HG03175 (cell line): ENCODE results near the gene PIP4K2B.
"Not testable (repeated sequence)": the region's sequence is repeated elsewhere in the genome, so short reads cannot be mapped to it uniquely, and the experiment has no call there.

Experiments
- ATAC-seq: cut with Tn5 transposase; IDR thresholded peaks from one replicate; pipeline ENCODE4 v1.9.1; 2021; ENCODE audit warnings: mild to moderate bottlenecking, moderate library complexity; ENCODE audit not compliant: unreplicated experiment

The PIP4K2B gene

GRCh38 chr17:38799501-38800236 is at the start of gene PIP4K2B:
TSS of gene PIP4K2B (minus strand) at chr17:38799556. CDS start at chr17:38799424, 132 bp downstream.
- peak; percentile 79 for ATAC-seq

GRCh38 chr17:38848557-38848891 is 49.2 kb upstream of the PIP4K2B start:
- ATAC-seq: no peak

DNA sequence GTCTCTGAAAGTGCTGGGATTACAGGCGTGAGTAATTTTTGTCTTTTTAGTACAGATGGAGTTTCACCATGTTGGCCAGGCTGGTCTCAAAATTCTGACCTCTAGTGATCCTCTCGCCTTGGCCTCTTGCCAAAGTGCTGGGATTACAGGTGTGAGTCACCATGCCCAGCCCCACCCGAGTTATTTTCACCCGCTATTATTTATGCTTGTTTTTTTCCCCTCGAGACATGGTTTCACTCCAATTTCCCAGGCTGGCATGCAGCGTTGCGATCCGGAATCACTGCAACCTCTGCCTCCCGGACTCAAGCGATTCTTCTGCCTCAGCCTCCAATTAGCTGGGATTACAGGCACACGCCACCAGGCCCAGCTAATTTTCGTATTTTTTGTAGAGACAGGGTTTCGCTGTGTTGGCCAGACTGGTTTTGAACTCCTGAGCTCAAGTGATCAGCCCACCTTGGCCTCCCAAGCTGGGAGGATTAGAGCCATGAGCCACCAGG is 45.0 kb upstream of the PIP4K2B start:
- ATAC-seq: no peak

GRCh38 chr17:38825762-38826247 is 26.4 kb upstream of the PIP4K2B start:
- ATAC-seq: no peak

DNA sequence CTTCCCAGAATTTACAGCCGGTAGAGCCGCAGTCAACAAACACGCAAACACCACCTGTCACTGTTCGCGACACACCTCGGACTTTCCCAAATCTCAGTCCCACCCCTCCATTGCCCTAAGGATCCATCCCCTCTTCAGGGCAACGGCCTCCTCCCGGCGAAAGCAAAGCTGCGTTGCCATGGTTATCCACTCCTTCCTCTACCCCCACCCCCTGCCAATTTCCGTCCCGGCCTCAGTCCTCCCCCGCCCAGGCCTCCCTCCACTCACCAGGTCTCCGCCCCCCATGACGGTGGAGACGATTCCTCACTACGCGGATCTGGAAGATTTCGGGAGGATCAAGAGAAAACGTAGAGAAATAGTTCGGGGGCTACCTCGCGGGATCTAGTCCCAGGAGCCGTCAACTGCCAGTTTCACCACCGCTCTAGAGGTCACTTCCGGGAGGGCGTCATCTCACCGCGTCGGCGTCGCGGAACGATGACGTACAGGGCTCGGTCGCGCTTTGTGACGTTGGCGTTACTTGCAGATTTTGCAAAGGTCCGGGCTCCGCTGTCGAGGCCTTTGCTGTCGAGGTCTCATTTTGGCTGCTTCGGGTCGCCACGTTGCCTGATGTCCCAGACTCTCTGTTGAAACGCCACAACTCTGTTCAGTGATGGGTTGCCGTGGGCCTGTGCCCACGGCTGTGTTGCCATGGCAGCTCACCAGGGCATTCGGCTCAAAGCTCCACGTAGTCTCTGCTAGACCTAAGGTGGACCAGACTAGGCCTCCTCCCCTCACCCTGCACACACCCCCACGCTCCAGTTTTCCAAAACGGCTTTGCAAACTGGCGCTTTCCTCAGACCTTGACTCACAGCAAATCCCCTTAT is 25.8 kb upstream of the PIP4K2B start, which contains the start of gene CWC25:
CWC25 (minus strand) TSS at position 423 of the 863 bp plus-strand sequence; CDS start at position 285, 138 bp downstream.
- ATAC-seq: peak; percentile 85

GRCh38 chr17:38815576-38816193 is 16.3 kb upstream of the PIP4K2B start:
- ATAC-seq: no peak

DNA sequence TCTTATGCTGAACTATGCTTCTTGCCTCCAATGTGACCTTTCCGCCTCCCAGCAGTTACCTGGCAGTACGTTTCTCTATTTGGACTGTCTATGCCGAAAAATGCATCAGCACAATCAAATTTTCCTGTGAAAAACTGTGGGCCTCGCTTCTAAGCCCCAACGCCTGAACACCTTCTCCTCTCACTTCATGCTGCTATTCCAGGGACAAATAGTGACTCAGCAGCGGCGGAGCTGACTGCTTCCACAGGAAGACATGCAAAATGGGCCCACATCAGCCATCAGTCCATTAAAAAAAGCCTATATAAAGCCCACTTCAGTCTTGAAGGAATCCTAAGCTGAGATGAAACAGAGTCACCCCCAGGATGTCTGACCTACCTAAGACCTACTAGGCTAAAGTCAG is 10.5 kb upstream of the PIP4K2B start:
- ATAC-seq: no peak

DNA sequence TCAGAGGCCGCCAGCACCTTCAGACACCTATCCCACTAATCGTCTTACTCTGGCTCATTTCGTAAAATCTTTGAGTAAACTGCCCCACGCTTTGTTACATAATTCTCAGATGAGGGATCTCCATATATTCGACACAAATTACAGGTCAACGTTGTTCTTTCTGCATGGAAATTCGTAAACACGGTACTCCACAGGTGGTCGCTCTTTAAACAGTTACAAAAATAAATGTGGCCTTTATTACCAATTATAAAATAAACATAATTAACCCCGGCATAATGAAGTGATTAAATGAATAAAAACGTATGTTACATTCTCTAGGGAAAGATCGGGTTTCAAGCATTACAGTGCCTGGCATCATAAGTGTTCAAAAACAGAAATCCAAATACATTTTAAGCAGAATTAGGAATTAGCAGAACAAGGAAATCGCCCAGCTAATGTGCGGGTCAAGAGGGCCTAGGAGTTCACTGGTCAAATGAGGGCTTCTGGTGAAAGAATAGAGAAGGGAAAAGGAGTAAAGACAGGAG is 943 bp upstream of the PIP4K2B start:
- ATAC-seq: no peak

DNA sequence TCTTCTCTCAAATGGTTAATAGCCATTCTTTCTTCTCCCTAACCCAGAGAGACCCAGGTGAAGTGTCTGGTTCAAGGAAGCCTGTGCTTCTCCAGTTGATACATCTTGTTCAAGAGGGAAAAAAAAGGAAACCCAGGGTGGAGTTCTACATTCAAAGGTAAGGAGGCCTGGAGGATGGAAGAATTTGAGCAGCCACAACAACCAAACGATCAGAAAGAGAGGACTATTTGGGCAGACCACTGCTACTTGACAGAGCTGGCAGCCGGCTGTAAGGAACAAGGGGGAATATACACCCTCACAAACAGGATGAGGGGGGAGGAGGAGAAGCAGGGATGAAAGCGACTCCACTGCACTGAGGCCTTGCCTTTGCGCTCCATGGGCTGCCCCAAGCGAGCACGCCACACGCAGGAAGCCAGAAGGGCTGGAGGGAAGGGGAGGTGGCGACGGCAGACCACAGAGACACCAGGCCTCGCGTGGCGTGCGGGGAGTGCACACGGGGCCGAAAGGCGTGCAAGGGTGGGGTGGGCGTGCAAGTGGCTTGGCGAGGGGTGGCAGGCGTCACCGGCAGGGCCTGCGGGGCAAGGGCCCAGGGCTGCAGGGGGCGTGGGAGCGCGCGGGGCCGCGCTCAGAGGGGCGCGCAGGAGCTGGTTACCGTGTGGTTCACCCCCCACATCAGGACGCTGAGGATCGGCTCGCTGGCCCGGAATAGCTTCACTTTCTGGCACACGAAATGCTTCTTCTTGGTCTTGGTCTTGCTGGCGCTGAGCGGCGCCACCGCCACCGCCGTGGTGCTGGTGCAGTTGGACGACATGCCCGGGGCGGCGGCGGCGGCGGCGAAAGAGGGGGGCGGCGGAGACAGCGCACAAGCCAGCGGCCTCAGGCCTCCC is 499 bp downstream of the PIP4K2B start:
- peak; percentile 27 for ATAC-seq

DNA sequence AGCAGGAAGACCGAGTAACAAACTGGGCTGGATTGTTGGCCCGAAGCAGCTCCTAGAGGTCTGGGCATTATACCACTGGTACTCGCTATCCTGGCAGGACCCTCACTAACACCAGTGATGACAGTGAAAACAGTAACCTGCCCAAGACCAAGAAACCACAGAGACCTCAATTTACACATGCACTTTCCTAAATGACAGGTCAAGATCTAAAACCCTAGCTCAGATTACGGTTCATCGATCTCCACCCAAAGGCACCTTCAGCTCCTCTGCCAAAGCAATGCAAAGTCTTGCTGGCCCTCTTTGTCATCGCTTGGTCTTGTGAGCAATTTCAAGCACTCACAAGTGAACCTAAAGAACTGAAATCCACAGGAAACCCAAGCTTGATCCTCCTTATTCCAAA is 1.5 kb downstream of the PIP4K2B start:
- ATAC-seq: no peak

GRCh38 chr17:38797158-38797490 is 2.2 kb downstream of the PIP4K2B start:
- no peak for ATAC-seq

DNA sequence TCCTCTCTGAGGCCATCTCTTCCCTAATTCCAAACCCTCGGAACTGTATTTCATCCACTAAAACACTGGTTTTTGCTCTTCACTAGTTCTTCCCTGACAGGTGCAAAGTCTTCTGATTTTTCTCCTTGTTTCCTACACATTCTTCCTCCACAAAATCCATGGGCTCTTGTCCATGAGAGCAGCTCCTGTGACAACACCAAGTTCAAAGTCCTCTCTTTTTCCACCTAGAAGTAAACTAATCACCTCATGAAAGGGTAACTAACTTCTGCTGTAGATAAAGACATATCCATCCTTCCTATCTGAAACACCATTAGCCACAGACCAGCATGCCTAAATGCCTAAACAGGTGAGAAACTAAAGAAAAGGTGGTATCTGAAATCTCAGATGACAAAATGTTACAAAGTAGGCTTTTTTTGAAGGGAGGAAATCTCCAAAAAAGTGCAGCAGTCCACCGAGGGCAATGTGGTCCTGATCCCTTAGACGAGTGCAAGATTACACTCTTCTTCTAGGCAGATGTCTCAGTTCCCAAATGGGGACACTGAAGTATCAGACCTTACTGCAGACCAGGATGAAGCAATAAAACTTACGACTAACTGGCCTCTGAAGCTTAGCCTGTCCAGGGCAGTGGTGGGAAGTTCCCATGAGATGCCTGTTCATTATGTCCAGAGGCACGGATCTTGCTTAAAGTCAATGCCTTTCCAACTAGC is 2.8 kb downstream of the PIP4K2B start:
- no peak for ATAC-seq

GRCh38 chr17:38794221-38794620 is 5.1 kb downstream of the PIP4K2B start:
- no peak for ATAC-seq

GRCh38 chr17:38791162-38791561 is 8.2 kb downstream of the PIP4K2B start:
- ATAC-seq: no peak

- not testable (repeated sequence) for ATAC-seq
Observed at GRCh38 chr17:38790148-38790707, 9.1 kb downstream of the PIP4K2B start.

GRCh38 chr17:38789185-38789584 is 10.2 kb downstream of the PIP4K2B start:
- no peak for ATAC-seq

DNA sequence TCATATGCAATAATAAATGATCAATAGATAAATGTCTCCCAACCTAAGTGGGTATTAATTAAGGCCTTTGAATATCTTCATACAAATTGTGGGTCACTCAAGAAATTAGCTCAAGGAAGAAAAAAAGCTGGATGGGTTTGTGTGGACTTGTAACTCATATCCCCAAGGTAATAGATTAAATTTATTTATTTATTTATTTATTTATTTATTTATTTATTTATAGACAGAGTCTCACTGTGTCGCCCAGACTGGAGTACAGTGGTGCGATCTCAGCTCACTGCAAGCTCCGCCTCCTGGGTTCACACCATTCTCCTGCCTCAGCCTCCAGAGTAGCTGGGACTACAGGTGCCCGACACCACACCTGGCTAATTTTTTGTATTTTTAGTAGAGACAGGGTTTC is 11.4 kb downstream of the PIP4K2B start:
- ATAC-seq: not testable (repeated sequence)

- no peak for ATAC-seq
Observed at GRCh38 chr17:38786372-38786771, 13.0 kb downstream of the PIP4K2B start.

GRCh38 chr17:38783227-38783626 is 16.1 kb downstream of the PIP4K2B start:
- ATAC-seq: no peak
